Activated CD4-positive, alpha-beta T cell treated with anti-CD3 and anti-CD28 coated beads, Interleukin-2, amount 50 U/mL, for 48 hours (primary cell): Measurements from ENCODE around the gene ASCC3.

Experiments
- DNase-seq, 2 experiments: peaks; one replicate each; pipeline ENCODE4 v3.0.0-alpha.2; 2020

Gene ASCC3

GRCh38 chr6:100462706-100463629 lies 418.2 kb downstream of the ASCC3 start:
- no peak for DNase-seq

- no peak for DNase-seq
Measured at GRCh38 chr6:100461917-100462705, 419.0 kb downstream of the ASCC3 start.

- no peak for DNase-seq
Measured at GRCh38 chr6:100461278-100461916, 419.7 kb downstream of the ASCC3 start.

- DNase-seq: no peak
Measured at GRCh38 chr6:100460650-100461204, 420.4 kb downstream of the ASCC3 start.

- DNase-seq: no peak
Measured at GRCh38 chr6:100459592-100460184, 421.4 kb downstream of the ASCC3 start.

- no peak for DNase-seq
Measured at GRCh38 chr6:100458841-100459591, 422.1 kb downstream of the ASCC3 start.
